SK-N-SH treated with all-trans-retinoic acid at 6 μM for 48 hours (cell line): ENCODE data around the gene FNIP2.

Source experiments
- ATAC-seq: fragments of 200-7000 bp; cut with Tn5 transposase; 3 replicates; pipeline ENCODE4 v1.9.1; 2020; ENCODE audit warnings: mild to moderate bottlenecking, moderate library complexity
- ARNTL ChIP-seq: fragments of 450-650 bp; formaldehyde crosslinking; IDR thresholded peaks from 2 replicates; pipeline ENCODE4 v1.5.0; 2020; ENCODE audit warnings: low read depth, mild to moderate bottlenecking, moderate library complexity, borderline replicate concordance
- BACH2 ChIP-seq: fragments of 250-450 bp; sonication (Bioruptor Pico); IDR thresholded peaks from 2 replicates; pipeline ENCODE4 v1.9.0; 2021; ENCODE audit warnings: mild to moderate bottlenecking, borderline replicate concordance
- CSRNP3 ChIP-seq: fragments of 250-450 bp; sonication (Bioruptor Pico); IDR thresholded peaks from 2 replicates; pipeline ENCODE4 v1.5.1; 2021; ENCODE audit warnings: mild to moderate bottlenecking, moderate library complexity
- ESRRG ChIP-seq: fragments of 250-450 bp; sonication (Bioruptor Pico); IDR thresholded peaks from 2 replicates; pipeline ENCODE4 v1.6.1; 2021; ENCODE audit warnings: mild to moderate bottlenecking
- GLIS3 ChIP-seq: fragments of 250-450 bp; sonication (Bioruptor Pico); IDR thresholded peaks from 2 replicates; pipeline ENCODE4 v1.5.0; 2020; ENCODE audit warnings: mild to moderate bottlenecking, moderate library complexity
- ISL1 ChIP-seq: fragments of 250-450 bp; sonication (Bioruptor Pico); IDR thresholded peaks from 2 replicates; pipeline ENCODE4 v2.1.2; 2022; ENCODE audit warnings: mild to moderate bottlenecking, moderate library complexity
- OSR1 ChIP-seq: fragments of 250-450 bp; sonication (Bioruptor Pico); IDR thresholded peaks from 2 replicates; pipeline ENCODE4 v1.8.0; 2022; ENCODE audit warnings: moderate library complexity, mild to moderate bottlenecking, inconsistent platforms
- POU6F1 ChIP-seq: fragments of 250-450 bp; sonication (Bioruptor Pico); IDR thresholded peaks from 2 replicates; pipeline ENCODE4 v1.8.0; 2021; ENCODE audit warnings: low read depth, mild to moderate bottlenecking, moderate library complexity, borderline replicate concordance
- PPARA ChIP-seq: fragments of 250-450 bp; sonication (Bioruptor Pico); IDR thresholded peaks from 2 replicates; pipeline ENCODE4 v1.5.0; 2020; ENCODE audit warnings: mild to moderate bottlenecking, borderline replicate concordance
- RARB ChIP-seq: fragments of 250-450 bp; sonication (Bioruptor Pico); IDR thresholded peaks from 2 replicates; pipeline ENCODE4 v1.8.0; 2021; ENCODE audit warnings: mild to moderate bottlenecking, moderate library complexity
- SNAI2 ChIP-seq: fragments of 250-450 bp; sonication (Bioruptor Pico); IDR thresholded peaks from 2 replicates; pipeline ENCODE4 v1.5.0; 2020; ENCODE audit warnings: mild to moderate bottlenecking, moderate library complexity
- TCF4 ChIP-seq: fragments of 250-450 bp; sonication (Bioruptor Pico); IDR thresholded peaks from 2 replicates; pipeline ENCODE4 v1.8.0; 2021; ENCODE audit warnings: mild to moderate bottlenecking, moderate library complexity, borderline replicate concordance
- TOX ChIP-seq: fragments of 250-450 bp; sonication (Bioruptor Pico); IDR thresholded peaks from 2 replicates; pipeline ENCODE4 v1.8.0; 2021; ENCODE audit warnings: mild to moderate bottlenecking, moderate library complexity, borderline replicate concordance
- ZFP3 ChIP-seq: fragments of 250-450 bp; sonication (Bioruptor Pico); IDR thresholded peaks from 2 replicates; pipeline ENCODE4 v1.5.0; 2020; ENCODE audit warnings: mild to moderate bottlenecking, moderate library complexity
- ZFP30 ChIP-seq: fragments of 450-650 bp; formaldehyde crosslinking; IDR thresholded peaks from 2 replicates; pipeline ENCODE4 v1.5.0; 2022; ENCODE audit warnings: mild to moderate bottlenecking, moderate library complexity
- ZNF565 ChIP-seq: fragments of 450-650 bp; formaldehyde crosslinking; conservative IDR thresholded peaks from 2 replicates; pipeline ENCODE4 v1.5.0; 2020; ENCODE audit warnings: low read depth, mild to moderate bottlenecking, moderate library complexity
- ZNF70 ChIP-seq: fragments of 450-650 bp; formaldehyde crosslinking; IDR thresholded peaks from 2 replicates; pipeline ENCODE4 v1.5.0; 2020; ENCODE audit warnings: mild to moderate bottlenecking, moderate library complexity
- ZNF8 ChIP-seq: fragments of 450-650 bp; formaldehyde crosslinking; IDR thresholded peaks from 2 replicates; pipeline ENCODE4 v1.5.0; 2020; ENCODE audit warnings: mild to moderate bottlenecking, moderate library complexity
- TF ChIP-seq, protein P1 (sequence below): fragments of 250-450 bp; sonication (Bioruptor Pico); IDR thresholded peaks from 2 replicates; pipeline ENCODE4 v1.5.0; 2020; ENCODE audit warnings: mild to moderate bottlenecking, moderate library complexity
- TF ChIP-seq, protein P2 (sequence below): fragments of 250-450 bp; sonication (Bioruptor Pico); IDR thresholded peaks from 2 replicates; pipeline ENCODE4 v1.8.0; 2020; ENCODE audit warnings: mild to moderate bottlenecking, moderate library complexity, borderline replicate concordance
- TF ChIP-seq, protein P3 (sequence below): fragments of 250-450 bp; sonication (Bioruptor Pico); IDR thresholded peaks from 2 replicates; pipeline ENCODE4 v1.5.1; 2020; ENCODE audit warnings: low read depth, mild to moderate bottlenecking, moderate library complexity

FNIP2 gene

DNA sequence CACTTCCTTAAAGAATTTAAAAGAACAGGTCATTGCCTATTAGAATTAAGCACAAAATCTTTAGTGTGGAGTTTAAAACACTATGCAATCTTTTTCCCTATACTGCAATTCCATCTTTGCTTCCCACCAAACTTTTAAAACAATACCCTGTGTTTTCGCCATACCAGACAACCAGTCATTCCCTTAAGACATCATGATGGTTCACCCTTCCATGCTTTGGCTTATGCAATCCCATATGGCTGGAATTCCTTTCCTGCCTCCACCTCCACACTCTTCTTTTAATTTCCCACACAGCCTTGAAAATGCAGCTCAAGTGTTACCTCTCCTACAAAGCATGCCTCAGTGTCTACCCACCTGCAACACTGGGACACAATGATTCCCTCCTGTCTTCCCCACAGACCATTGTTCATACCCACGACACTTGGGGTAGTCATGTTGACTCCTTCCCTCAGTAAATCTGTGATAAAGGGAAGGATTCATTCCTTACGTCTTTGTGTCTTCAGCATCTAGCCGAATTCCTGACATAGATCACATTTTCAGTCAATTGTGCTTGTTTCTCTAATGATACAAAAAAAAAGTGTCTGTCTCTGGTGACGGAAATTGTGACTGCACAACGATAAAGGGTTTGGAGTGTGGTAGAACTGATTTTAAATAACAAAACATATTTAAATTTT, 166.3 kb downstream of the FNIP2 start:
- TF ChIP-seq ZNF565 (CRISPR knock-in tag) (no peak), SNAI2 (no peak), OSR1 (CRISPR knock-in tag) (no peak), ZFP3 (no peak), RARB (no peak), ARNTL (CRISPR knock-in tag) (no peak), CSRNP3 (CRISPR knock-in tag) (no peak), TCF4 (CRISPR knock-in tag) (no peak), POU6F1 (CRISPR knock-in tag) (no peak), BACH2 (CRISPR knock-in tag) (no peak), ZNF8 (CRISPR knock-in tag) (no peak), ESRRG (no peak), GLIS3 (CRISPR knock-in tag) (no peak), PPARA (no peak)
- TF ChIP-seq, protein P1, sequence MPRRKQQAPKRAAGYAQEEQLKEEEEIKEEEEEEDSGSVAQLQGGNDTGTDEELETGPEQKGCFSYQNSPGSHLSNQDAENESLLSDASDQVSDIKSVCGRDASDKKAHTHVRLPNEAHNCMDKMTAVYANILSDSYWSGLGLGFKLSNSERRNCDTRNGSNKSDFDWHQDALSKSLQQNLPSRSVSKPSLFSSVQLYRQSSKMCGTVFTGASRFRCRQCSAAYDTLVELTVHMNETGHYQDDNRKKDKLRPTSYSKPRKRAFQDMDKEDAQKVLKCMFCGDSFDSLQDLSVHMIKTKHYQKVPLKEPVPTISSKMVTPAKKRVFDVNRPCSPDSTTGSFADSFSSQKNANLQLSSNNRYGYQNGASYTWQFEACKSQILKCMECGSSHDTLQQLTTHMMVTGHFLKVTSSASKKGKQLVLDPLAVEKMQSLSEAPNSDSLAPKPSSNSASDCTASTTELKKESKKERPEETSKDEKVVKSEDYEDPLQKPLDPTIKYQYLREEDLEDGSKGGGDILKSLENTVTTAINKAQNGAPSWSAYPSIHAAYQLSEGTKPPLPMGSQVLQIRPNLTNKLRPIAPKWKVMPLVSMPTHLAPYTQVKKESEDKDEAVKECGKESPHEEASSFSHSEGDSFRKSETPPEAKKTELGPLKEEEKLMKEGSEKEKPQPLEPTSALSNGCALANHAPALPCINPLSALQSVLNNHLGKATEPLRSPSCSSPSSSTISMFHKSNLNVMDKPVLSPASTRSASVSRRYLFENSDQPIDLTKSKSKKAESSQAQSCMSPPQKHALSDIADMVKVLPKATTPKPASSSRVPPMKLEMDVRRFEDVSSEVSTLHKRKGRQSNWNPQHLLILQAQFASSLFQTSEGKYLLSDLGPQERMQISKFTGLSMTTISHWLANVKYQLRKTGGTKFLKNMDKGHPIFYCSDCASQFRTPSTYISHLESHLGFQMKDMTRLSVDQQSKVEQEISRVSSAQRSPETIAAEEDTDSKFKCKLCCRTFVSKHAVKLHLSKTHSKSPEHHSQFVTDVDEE, result no peak
- TF ChIP-seq, protein P2, sequence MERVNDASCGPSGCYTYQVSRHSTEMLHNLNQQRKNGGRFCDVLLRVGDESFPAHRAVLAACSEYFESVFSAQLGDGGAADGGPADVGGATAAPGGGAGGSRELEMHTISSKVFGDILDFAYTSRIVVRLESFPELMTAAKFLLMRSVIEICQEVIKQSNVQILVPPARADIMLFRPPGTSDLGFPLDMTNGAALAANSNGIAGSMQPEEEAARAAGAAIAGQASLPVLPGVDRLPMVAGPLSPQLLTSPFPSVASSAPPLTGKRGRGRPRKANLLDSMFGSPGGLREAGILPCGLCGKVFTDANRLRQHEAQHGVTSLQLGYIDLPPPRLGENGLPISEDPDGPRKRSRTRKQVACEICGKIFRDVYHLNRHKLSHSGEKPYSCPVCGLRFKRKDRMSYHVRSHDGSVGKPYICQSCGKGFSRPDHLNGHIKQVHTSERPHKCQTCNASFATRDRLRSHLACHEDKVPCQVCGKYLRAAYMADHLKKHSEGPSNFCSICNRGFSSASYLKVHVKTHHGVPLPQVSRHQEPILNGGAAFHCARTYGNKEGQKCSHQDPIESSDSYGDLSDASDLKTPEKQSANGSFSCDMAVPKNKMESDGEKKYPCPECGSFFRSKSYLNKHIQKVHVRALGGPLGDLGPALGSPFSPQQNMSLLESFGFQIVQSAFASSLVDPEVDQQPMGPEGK (CRISPR knock-in tag), result no peak
- TF ChIP-seq, protein P3, sequence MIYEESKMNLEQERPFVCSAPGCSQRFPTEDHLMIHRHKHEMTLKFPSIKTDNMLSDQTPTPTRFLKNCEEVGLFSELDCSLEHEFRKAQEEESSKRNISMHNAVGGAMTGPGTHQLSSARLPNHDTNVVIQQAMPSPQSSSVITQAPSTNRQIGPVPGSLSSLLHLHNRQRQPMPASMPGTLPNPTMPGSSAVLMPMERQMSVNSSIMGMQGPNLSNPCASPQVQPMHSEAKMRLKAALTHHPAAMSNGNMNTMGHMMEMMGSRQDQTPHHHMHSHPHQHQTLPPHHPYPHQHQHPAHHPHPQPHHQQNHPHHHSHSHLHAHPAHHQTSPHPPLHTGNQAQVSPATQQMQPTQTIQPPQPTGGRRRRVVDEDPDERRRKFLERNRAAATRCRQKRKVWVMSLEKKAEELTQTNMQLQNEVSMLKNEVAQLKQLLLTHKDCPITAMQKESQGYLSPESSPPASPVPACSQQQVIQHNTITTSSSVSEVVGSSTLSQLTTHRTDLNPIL (CRISPR knock-in tag), result no peak
- no peak for ATAC-seq

DNA sequence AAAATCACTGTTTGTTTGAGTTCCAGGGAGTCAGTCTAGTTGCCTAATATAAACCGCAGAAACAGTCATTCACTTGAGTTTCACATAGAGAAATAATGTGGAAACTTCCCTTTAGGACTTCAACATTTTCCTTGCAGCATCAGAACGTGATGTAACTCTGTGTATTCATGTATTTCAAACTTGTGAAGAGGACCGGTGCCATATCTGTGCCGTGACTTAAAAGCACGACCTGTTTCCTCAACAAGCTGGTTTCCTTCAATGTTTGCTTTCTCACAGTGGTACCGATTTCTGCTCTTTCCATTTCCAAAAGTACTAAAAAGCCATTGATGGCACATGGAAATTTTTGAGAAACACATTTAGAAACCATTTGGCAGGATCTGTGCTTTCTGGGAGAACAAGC, 167.4 kb downstream of the FNIP2 start:
- ATAC-seq, result no peak
- TF ChIP-seq ZNF70 (CRISPR knock-in tag), result no peak
- TF ChIP-seq, all 23 proteins: peak for 0

GRCh38 chr4:158938220-158939044, 169.6 kb downstream of the FNIP2 start:
- TF ChIP-seq ZFP30, result no peak
- TF ChIP-seq ISL1, result no peak
- no peak for TF ChIP-seq BACH2 (CRISPR knock-in tag)
- no peak for TF ChIP-seq RARB
- TF ChIP-seq ZNF565 (CRISPR knock-in tag), result no peak
- TF ChIP-seq TOX (CRISPR knock-in tag), result no peak
- ATAC-seq, result no peak; the same call in 2 of the 3 replicates
